Motor neuron (in vitro differentiated cells): ENCODE data around the gene RGS6. TPM values are rescaled to one million over a fixed set of nuclear protein-coding genes. Genes with fewer than 3 reads are reported as not detected.

Experiments
- ATAC-seq, 8 experiments: fragments of 200-7000 bp; cut with Tn5 transposase; replicated peaks in 6 of 8; 2 replicates each; pipeline ENCODE4 v1.8.0; 2021; ENCODE audit warnings: mild to moderate bottlenecking in 8 of 8, moderate library complexity in 8 of 8
- H3K27ac ChIP-seq, 2 donors: fragments of 250-450 bp; sonication (Bioruptor Pico); 2 replicates each; pipeline ENCODE4 v1.9.0; 2021; ENCODE audit warnings: antibody characterized with exemption in 2 of 2, mild to moderate bottlenecking in 2 of 2, moderate library complexity in 1 of 2
- H3K4me1 ChIP-seq, 2 donors: fragments of 250-450 bp; sonication (Bioruptor Pico); replicated peaks in 1 of 2; 2 replicates each; pipeline ENCODE4 v1.6.1; 2021; ENCODE audit warnings: antibody characterized with exemption in 2 of 2, mild to moderate bottlenecking in 2 of 2, moderate library complexity in 1 of 2
- H3K4me3 ChIP-seq, 5 donors: fragments of 250-450 bp; sonication (Bioruptor Pico); 2 replicates each; pipeline ENCODE4 v1.9.0; 2021; ENCODE audit warnings: antibody characterized with exemption in 5 of 5, mild to moderate bottlenecking in 5 of 5, moderate library complexity in 4 of 5
- WGBS, 10 experiments: fragments of 450-650 bp; shearing (Covaris generic); methylation state at CpG; one replicate each; pipeline ENCODE4 v1.0.0; 2022; 5-methylcytosine and 5-hydroxymethylcytosine counted together
- in situ Hi-C, 9 experiments: fragments of 400-800 bp; cut with MboI; loops; one replicate each; pipeline ENCODE4 v1.15.0; 2021; ENCODE audit warnings: low sequenced_read_pairs in 9 of 9, low pct_unique_long_range_greater_than_20kb in 2 of 9; ENCODE audit not compliant: unreplicated experiment in 9 of 9
- total RNA-seq, 8 experiments: library from RNA; unstranded; fragments of 300-600 nt; gene quantifications; 2 replicates each; pipeline versions ENCODE4 v1.2.3 to v1.2.4, GENCODE V29; 2022

RGS6 gene
- total RNA-seq, 8 experiments from 2014 or later = 0.22 to 15.5 (median 1.3) TPM

GRCh38 chr14:72545411-72546311 is 613.4 kb downstream of the RGS6 start:
- in situ Hi-C loops = no loop called here
- no peak for ATAC-seq
- H3K27ac ChIP-seq = no peak overlapping the region
- WGBS, 10 experiments = 54 to 100% (median 83%) methylated on average over 2 to 8 of the region's 13 CpGs; no CpG with 5 or more reads in 2 of the 10 experiments
- H3K4me1 ChIP-seq = peaks cover 0 to 5% of the 10 kb centered on the region in 2 donors
- H3K4me3 ChIP-seq = no peak overlapping the region

GRCh38 chr14:72546344-72547016 is 614.3 kb downstream of the RGS6 start:
- 50 to 100% (median 83%) methylated on average over 2 to 4 of the region's 16 CpGs; no CpG with 5 or more reads in 1 of the 10 experiments for WGBS, 10 experiments
- ATAC-seq = peak in 2 of 8 experiments; percentile 24 to 27
- H3K4me1 ChIP-seq = peaks cover 0 to 5% of the 10 kb centered on the region in 2 donors
- no peak overlapping the region for H3K27ac ChIP-seq
- in situ Hi-C loops = no loop called here
- no peak overlapping the region for H3K4me3 ChIP-seq

GRCh38 chr14:72547999-72548398 is 615.8 kb downstream of the RGS6 start:
- Histone ChIP-seq H3K4me1 (peaks cover 0 to 5% of the 10 kb centered on the region in 2 donors), H3K27ac (no peak overlapping the region), H3K4me3 (no peak overlapping the region)
- in situ Hi-C loops = no loop called here
- no peak for ATAC-seq
- WGBS, 10 experiments = 14 to 85% (median 70%) methylated on average over 1 to 8 of the region's 9 CpGs; no CpG with 5 or more reads in 4 of the 10 experiments

- no peak overlapping the region for H3K27ac ChIP-seq
- no peak for ATAC-seq
- 0 to 90% (median 83%) methylated on average over 1 to 7 of the region's 8 CpGs; no CpG with 5 or more reads in 1 of the 10 experiments for WGBS, 10 experiments
- H3K4me3 ChIP-seq = no peak overlapping the region
- in situ Hi-C loops = no loop called here
- H3K4me1 ChIP-seq = peaks cover 5 to 6% of the 10 kb centered on the region in 2 donors
Measured at GRCh38 chr14:72549026-72549425, 616.8 kb downstream of the RGS6 start.

- ATAC-seq = peak in 2 of 8 experiments; percentile 24 to 90
- 44 to 90% (median 73%) methylated on average over 2 to 6 of the region's 6 CpGs; no CpG with 5 or more reads in 2 of the 10 experiments for WGBS, 10 experiments
- in situ Hi-C loops = no loop called here
- H3K4me3 ChIP-seq = no peak overlapping the region
- H3K27ac ChIP-seq = no peak overlapping the region
- peaks cover 0 to 7% of the 10 kb centered on the region in 2 donors for H3K4me1 ChIP-seq
Measured at GRCh38 chr14:72549854-72550253, 617.6 kb downstream of the RGS6 start.

GRCh38 chr14:72550513-72550912 is 618.3 kb downstream of the RGS6 start:
- no peak for ATAC-seq
- WGBS, 10 experiments = 20 to 100% (median 84%) methylated on average over 1 to 4 of the region's 4 CpGs; no CpG with 5 or more reads in 5 of the 10 experiments

GRCh38 chr14:72552236-72552635 is 620.0 kb downstream of the RGS6 start:
- in situ Hi-C loops = no loop called here
- no peak for ATAC-seq
- 17 to 80% (median 45%) methylated on average over 1 to 2 of the region's 5 CpGs; no CpG with 5 or more reads in 6 of the 10 experiments for WGBS, 10 experiments
- Histone ChIP-seq H3K27ac (no peak overlapping the region), H3K4me1 (peaks cover 0 to 7% of the 10 kb centered on the region in 2 donors), H3K4me3 (no peak overlapping the region)

More at GRCh38 chr14:72550513-72550912, 618.3 kb downstream of the RGS6 start:
- Histone ChIP-seq H3K4me3 (no peak overlapping the region), H3K27ac (no peak overlapping the region), H3K4me1 (peaks cover 0 to 7% of the 10 kb centered on the region in 2 donors)
- in situ Hi-C loops = no loop called here

GRCh38 chr14:72553161-72553560 is 620.9 kb downstream of the RGS6 start:
- Histone ChIP-seq H3K27ac (no peak overlapping the region), H3K4me3 (no peak overlapping the region), H3K4me1 (peaks cover 3 to 11% of the 10 kb centered on the region in 2 donors)
- 30 to 96% (median 53%) methylated on average over 2 to 5 of the region's 8 CpGs; no CpG with 5 or more reads in 4 of the 10 experiments for WGBS, 10 experiments
- ATAC-seq = no peak
- in situ Hi-C loops = no loop called here

GRCh38 chr14:72553656-72554055 is 621.4 kb downstream of the RGS6 start:
- H3K27ac ChIP-seq = no peak overlapping the region
- ATAC-seq = no peak
- peaks cover 8 to 16% of the 10 kb centered on the region in 2 donors for H3K4me1 ChIP-seq
- WGBS, 10 experiments = 0 to 65% (median 39%) methylated on average over 1 to 5 of the region's 5 CpGs; no CpG with 5 or more reads in 2 of the 10 experiments
- in situ Hi-C loops = no loop called here
- H3K4me3 ChIP-seq = no peak overlapping the region

GRCh38 chr14:72554401-72554800 is 622.2 kb downstream of the RGS6 start:
- 17 to 90% (median 80%) methylated on average over 1 to 4 of the region's 4 CpGs; no CpG with 5 or more reads in 1 of the 10 experiments for WGBS, 10 experiments
- in situ Hi-C loops = no loop called here
- H3K4me1 ChIP-seq = peaks cover 16 to 23% of the 10 kb centered on the region in 2 donors
- ATAC-seq = no peak
- H3K4me3 ChIP-seq = no peak overlapping the region
- H3K27ac ChIP-seq = no peak overlapping the region

GRCh38 chr14:72554994-72555608 is 622.9 kb downstream of the RGS6 start:
- H3K27ac ChIP-seq = no peak overlapping the region
- H3K4me3 ChIP-seq = no peak overlapping the region
- no peak for ATAC-seq
- WGBS, 10 experiments = 10 to 100% (median 80%) methylated on average over 1 to 5 of the region's 5 CpGs; no CpG with 5 or more reads in 4 of the 10 experiments
- peaks cover 23 to 29% of the 10 kb centered on the region in 2 donors for H3K4me1 ChIP-seq
- in situ Hi-C loops = no loop called here

GRCh38 chr14:72555609-72556000 is 623.4 kb downstream of the RGS6 start:
- Histone ChIP-seq H3K4me3 (no peak overlapping the region), H3K27ac (no peak overlapping the region)
- in situ Hi-C loops = no loop called here

More at GRCh38 chr14:72555609-72556000, 623.4 kb downstream of the RGS6 start:
- ATAC-seq = no peak
- WGBS, 10 experiments = 56 to 100% (median 80%) methylated on average over 1 to 6 of the region's 7 CpGs; no CpG with 5 or more reads in 1 of the 10 experiments
- peaks cover 28 to 31% of the 10 kb centered on the region in 2 donors for H3K4me1 ChIP-seq
